Hematopoietic multipotent progenitor cell treated with erythropoietin and hydrocortisone succinate and interleukin-3 and kit ligand, for 4 days (in vitro differentiated cells): ENCODE data around the gene ERFL.

Source experiments
- DNase-seq: peaks from one replicate; pipeline ENCODE4 v3.0.0-alpha.2; 2015

The ERFL gene

GRCh38 chr19:41928221-41928683, at the start of gene ERFL:
Gene ERFL (minus strand): TSS chr19:41928449. CDS start chr19:41912919, 15,530 bp downstream.
- peak; percentile 46 for DNase-seq

- DNase-seq, result no peak
These were observed 49.7 kb upstream of the ERFL start for GRCh38 chr19:41977916-41978315.

GRCh38 chr19:41974652-41975051, 46.4 kb upstream of the ERFL start:
- DNase-seq, result no peak

- no peak for DNase-seq
These were observed 43.1 kb upstream of the ERFL start for GRCh38 chr19:41971363-41971762.

- no peak for DNase-seq
These were observed 41.7 kb upstream of the ERFL start for GRCh38 chr19:41969772-41970458.

- DNase-seq, result no peak
These were observed 40.7 kb upstream of the ERFL start for GRCh38 chr19:41968751-41969595.

- DNase-seq, result peak; percentile 77
These were observed 39.0 kb upstream of the ERFL start for GRCh38 chr19:41967054-41967783.

GRCh38 chr19:41965106-41965505, 36.9 kb upstream of the ERFL start:
- no peak for DNase-seq

- peak; percentile 37 for DNase-seq
These were observed 32.7 kb upstream of the ERFL start for GRCh38 chr19:41960973-41961372.

- peak; percentile 95 for DNase-seq
These were observed 31.1 kb upstream of the ERFL start, which contains the start of gene RABAC1 for GRCh38 chr19:41959056-41960053. Gene RABAC1 (minus strand): TSS chr19:41959321. CDS start chr19:41959292, 29 bp downstream.

- peak; percentile 72 for DNase-seq
These were observed 30.3 kb upstream of the ERFL start for GRCh38 chr19:41958367-41959055.

- DNase-seq, result peak; percentile 88
These were observed 29.7 kb upstream of the ERFL start for GRCh38 chr19:41957838-41958366.

GRCh38 chr19:41957161-41957837, 29.1 kb upstream of the ERFL start:
- no peak for DNase-seq

- DNase-seq, result no peak
These were observed 28.4 kb upstream of the ERFL start for GRCh38 chr19:41956621-41957020.

GRCh38 chr19:41955521-41955920, 27.3 kb upstream of the ERFL start:
- peak; percentile 64 for DNase-seq

GRCh38 chr19:41951686-41952172, 23.5 kb upstream of the ERFL start:
- DNase-seq, result peak; percentile 85

GRCh38 chr19:41947091-41947490, 18.8 kb upstream of the ERFL start:
- DNase-seq, result no peak

- DNase-seq, result no peak
These were observed 17.0 kb upstream of the ERFL start for GRCh38 chr19:41945135-41945766.

GRCh38 chr19:41944336-41944735, 16.1 kb upstream of the ERFL start:
- DNase-seq, result no peak
